ENCODE measurements around the gene FOXB1. TPM values are rescaled to one million over a fixed set of nuclear protein-coding genes. Genes with fewer than 3 reads are reported as not detected.
A peak's percentile ranks its signal among the peaks of the same experiment; 100 is the strongest.

FOXB1 gene
- total and polyA plus RNA-seq, 2 donors = 0.03 TPM; not detected in 1

GRCh38 chr15:60002528-60003218, 1.4 kb upstream of the FOXB1 start:
- no peaks in the 10 kb centered on the region for H3K36me3 ChIP-seq (ENCODE audit: insufficient read depth)
- WGBS = 5% methylated on average over 26 of the region's 26 CpGs
- H3K27ac ChIP-seq (ENCODE audit: low read depth) = no peak overlapping the region
- no peaks in the 10 kb centered on the region for H3K4me1 ChIP-seq (ENCODE audit: insufficient read depth)
- DNase-seq (ENCODE audit: extremely low spot score) = no peak
- no peak overlapping the region for H3K4me3 ChIP-seq (ENCODE audit: low read depth, low read length)

GRCh38 chr15:60003243-60004008, 685 bp upstream of the FOXB1 start:
- no peaks in the 10 kb centered on the region for H3K36me3 ChIP-seq (ENCODE audit: insufficient read depth)
- no peak for DNase-seq (ENCODE audit: extremely low spot score)
- H3K4me1 ChIP-seq (ENCODE audit: insufficient read depth) = no peaks in the 10 kb centered on the region
- peak overlapping the region; percentile 19 for H3K4me3 ChIP-seq (ENCODE audit: low read depth, low read length)
- 2% methylated on average over 24 of the region's 24 CpGs for WGBS
- H3K27ac ChIP-seq (ENCODE audit: low read depth) = no peak overlapping the region

- Histone ChIP-seq H3K4me3 (ENCODE audit: low read depth, low read length) (peak overlapping the region; percentile 19), H3K36me3 (ENCODE audit: insufficient read depth) (no peaks in the 10 kb centered on the region), H3K27ac (ENCODE audit: low read depth) (no peak overlapping the region), H3K4me1 (ENCODE audit: insufficient read depth) (no peaks in the 10 kb centered on the region)
- no peak for DNase-seq (ENCODE audit: extremely low spot score)
- under 1% methylated on average over 44 of the region's 44 CpGs for WGBS
These were observed 788 bp downstream of the FOXB1 start for GRCh38 chr15:60004846-60005351.

- no peak for DNase-seq (ENCODE audit: extremely low spot score)
- 2% methylated on average over 77 of the region's 77 CpGs for WGBS
- peak overlapping the region; percentile 49 for H3K4me3 ChIP-seq (ENCODE audit: low read depth, low read length)
- no peaks in the 10 kb centered on the region for H3K4me1 ChIP-seq (ENCODE audit: insufficient read depth)
- H3K27ac ChIP-seq (ENCODE audit: low read depth) = no peak overlapping the region
- no peaks in the 10 kb centered on the region for H3K36me3 ChIP-seq (ENCODE audit: insufficient read depth)
These were observed 1.5 kb downstream of the FOXB1 start for GRCh38 chr15:60005352-60006202.

- 1% methylated on average over 32 of the region's 32 CpGs for WGBS
These were observed 2.2 kb downstream of the FOXB1 start for GRCh38 chr15:60006203-60006862.

GRCh38 chr15:60006873-60007272, 2.8 kb downstream of the FOXB1 start:
- Histone ChIP-seq H3K36me3 (ENCODE audit: insufficient read depth) (no peaks in the 10 kb centered on the region), H3K27ac (ENCODE audit: low read depth) (no peak overlapping the region), H3K4me3 (ENCODE audit: low read depth, low read length) (peak overlapping the region; percentile 49), H3K4me1 (ENCODE audit: insufficient read depth) (no peaks in the 10 kb centered on the region)
- WGBS = 7% methylated on average over 4 of the region's 4 CpGs
- no peak for DNase-seq (ENCODE audit: extremely low spot score)

More at GRCh38 chr15:60006203-60006862, 2.2 kb downstream of the FOXB1 start:
- no peaks in the 10 kb centered on the region for H3K4me1 ChIP-seq (ENCODE audit: insufficient read depth)
- H3K36me3 ChIP-seq (ENCODE audit: insufficient read depth) = no peaks in the 10 kb centered on the region
- no peak overlapping the region for H3K27ac ChIP-seq (ENCODE audit: low read depth)
- no peak for DNase-seq (ENCODE audit: extremely low spot score)
- peak overlapping the region; percentile 49 for H3K4me3 ChIP-seq (ENCODE audit: low read depth, low read length)

GRCh38 chr15:60009124-60009960, 5.2 kb downstream of the FOXB1 start:
- H3K27ac ChIP-seq (ENCODE audit: low read depth) = no peak overlapping the region
- no peaks in the 10 kb centered on the region for H3K4me1 ChIP-seq (ENCODE audit: insufficient read depth)
- 13% methylated on average over 6 of the region's 6 CpGs for WGBS
- no peak for DNase-seq (ENCODE audit: extremely low spot score)
- H3K4me3 ChIP-seq (ENCODE audit: low read depth, low read length) = no peak overlapping the region
- H3K36me3 ChIP-seq (ENCODE audit: insufficient read depth) = no peaks in the 10 kb centered on the region

- Histone ChIP-seq H3K36me3 (ENCODE audit: insufficient read depth) (no peaks in the 10 kb centered on the region), H3K4me1 (ENCODE audit: insufficient read depth) (no peaks in the 10 kb centered on the region), H3K4me3 (ENCODE audit: low read depth, low read length) (no peak overlapping the region), H3K27ac (ENCODE audit: low read depth) (no peak overlapping the region)
- DNase-seq (ENCODE audit: extremely low spot score) = no peak
- 8% methylated on average over 13 of the region's 13 CpGs for WGBS
These were observed 6.0 kb downstream of the FOXB1 start for GRCh38 chr15:60009980-60010732.

GRCh38 chr15:60010858-60011257, 6.7 kb downstream of the FOXB1 start:
- DNase-seq (ENCODE audit: extremely low spot score) = no peak
- Histone ChIP-seq H3K4me1 (ENCODE audit: insufficient read depth) (no peaks in the 10 kb centered on the region), H3K4me3 (ENCODE audit: low read depth, low read length) (no peak overlapping the region), H3K27ac (ENCODE audit: low read depth) (no peak overlapping the region), H3K36me3 (ENCODE audit: insufficient read depth) (no peaks in the 10 kb centered on the region)
- 19% methylated on average over 2 of the region's 2 CpGs for WGBS

- no peak overlapping the region for H3K4me3 ChIP-seq (ENCODE audit: low read depth, low read length)
- no peak for DNase-seq (ENCODE audit: extremely low spot score)
- H3K36me3 ChIP-seq (ENCODE audit: insufficient read depth) = no peaks in the 10 kb centered on the region
- WGBS = 66% methylated on average over 3 of the region's 3 CpGs
- no peak overlapping the region for H3K27ac ChIP-seq (ENCODE audit: low read depth)
- H3K4me1 ChIP-seq (ENCODE audit: insufficient read depth) = no peaks in the 10 kb centered on the region
These were observed 8.6 kb downstream of the FOXB1 start for GRCh38 chr15:60012695-60013094.

- DNase-seq (ENCODE audit: extremely low spot score) = no peak
- WGBS = 17% methylated on average over 2 of the region's 2 CpGs
- Histone ChIP-seq H3K27ac (ENCODE audit: low read depth) (no peak overlapping the region), H3K4me3 (ENCODE audit: low read depth, low read length) (no peak overlapping the region), H3K4me1 (ENCODE audit: insufficient read depth) (no peaks in the 10 kb centered on the region), H3K36me3 (ENCODE audit: insufficient read depth) (no peaks in the 10 kb centered on the region)
These were observed 13.7 kb downstream of the FOXB1 start for GRCh38 chr15:60017538-60018520.
